Measurements from ENCODE around the gene FAM169A. TPM values are rescaled to one million over a fixed set of nuclear protein-coding genes. Genes with fewer than 3 reads are reported as not detected.
"Not testable (repeated sequence)": the region's sequence is repeated elsewhere in the genome, so short reads cannot be mapped to it uniquely, and the experiment has no call there.

The FAM169A gene
- 75.4 TPM for total RNA-seq

DNA sequence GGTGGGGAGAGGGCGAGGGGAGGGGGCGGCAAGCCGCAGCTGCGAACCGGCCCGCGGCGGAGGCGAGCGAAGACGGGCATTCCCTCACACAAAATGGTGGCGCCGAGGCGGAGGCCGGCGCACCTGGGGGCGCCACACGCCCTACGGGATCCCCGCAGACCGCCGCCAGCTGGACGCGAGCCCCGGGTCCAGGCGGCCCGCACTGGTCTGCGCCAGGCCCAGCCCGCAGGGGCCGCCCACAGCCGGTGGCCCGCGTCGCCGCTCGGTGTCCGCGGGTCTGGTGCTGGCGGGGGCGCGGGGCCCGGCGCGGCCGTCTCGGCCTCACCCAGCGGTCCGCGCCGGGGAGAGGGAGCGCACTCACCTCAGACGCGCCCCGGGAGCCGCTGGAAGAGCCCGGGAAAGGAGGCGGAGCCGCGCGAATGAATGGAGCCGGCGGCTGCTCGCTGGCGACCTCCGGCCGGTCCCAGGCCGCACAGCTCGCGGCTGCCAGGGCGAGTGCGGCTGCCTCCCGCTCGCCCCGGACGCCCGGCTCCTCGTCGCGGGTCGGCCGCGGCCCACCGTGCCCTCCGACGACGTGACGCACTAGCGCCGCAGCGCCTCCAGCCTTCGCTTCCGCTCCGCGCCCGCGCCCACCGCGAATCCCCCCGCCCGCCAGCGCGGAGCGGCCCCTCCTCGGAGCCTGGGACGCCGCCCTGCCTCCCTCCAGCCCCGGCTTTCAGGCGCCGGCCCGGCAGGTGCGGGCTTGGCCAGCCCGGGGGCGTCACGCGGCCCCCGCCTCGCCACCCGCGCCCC is at the start of gene FAM169A:
FAM169A (minus strand) TSS at position 584 of the 792 bp plus-strand sequence. CDS start 24,711 bp downstream, outside the sequence.
- FAIRE-seq (no peak), DNase-seq (ENCODE audit: low spot score in 2 of 2) (peak; percentile 72 to 76)

- FAIRE-seq (no peak), DNase-seq (ENCODE audit: low spot score in 2 of 2) (no peak)
Observed at GRCh38 chr5:74915488-74915887, 49.3 kb upstream of the FAM169A start.

DNA sequence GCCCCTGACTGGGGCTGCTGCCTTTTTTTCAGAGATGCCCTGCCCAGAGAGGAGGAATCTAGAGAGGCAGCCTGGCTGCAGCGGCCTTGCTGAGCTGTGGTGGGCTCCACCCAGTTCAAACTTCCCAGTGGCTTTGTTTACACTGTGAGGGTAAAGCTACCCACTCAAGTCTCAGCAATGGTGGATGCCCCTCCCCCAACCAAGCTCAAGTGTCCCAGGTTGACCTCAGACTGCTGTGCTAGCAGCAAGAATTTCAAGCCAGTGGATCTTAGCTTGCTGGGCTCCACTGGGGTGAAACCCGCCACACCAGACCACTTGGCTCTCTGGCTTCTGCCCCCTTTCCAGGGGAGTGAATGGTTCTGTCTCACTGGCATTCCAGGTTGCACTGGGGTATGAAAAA is 45.2 kb upstream of the FAM169A start:
- FAIRE-seq; DNase-seq (ENCODE audit: low spot score in 2 of 2): not testable (repeated sequence)

GRCh38 chr5:74909888-74910287 is 43.7 kb upstream of the FAM169A start:
- not testable (repeated sequence) for DNase-seq (ENCODE audit: low spot score in 2 of 2); FAIRE-seq

DNA sequence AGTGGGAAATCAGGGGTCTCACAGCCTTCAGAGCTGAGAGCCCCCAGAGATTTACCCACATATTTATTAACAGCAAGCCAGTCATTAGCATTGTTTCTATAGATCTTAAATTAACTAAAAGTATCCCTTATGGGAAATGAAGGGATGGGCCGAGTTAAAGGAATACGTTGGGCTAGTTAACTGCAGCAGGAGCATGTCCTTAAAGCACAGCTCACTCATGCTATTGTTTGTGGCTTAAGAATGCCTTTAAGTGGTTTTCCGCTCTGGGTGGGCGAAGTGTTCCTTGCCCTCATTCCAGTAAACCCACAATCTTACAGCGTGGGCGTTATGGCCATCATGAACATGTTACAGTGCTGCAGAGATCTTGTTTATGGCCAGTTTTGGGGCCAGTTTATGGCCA is 42.0 kb upstream of the FAM169A start:
- FAIRE-seq; DNase-seq (ENCODE audit: low spot score in 2 of 2): not testable (repeated sequence)

GRCh38 chr5:74904713-74905112 is 38.5 kb upstream of the FAM169A start:
- not testable (repeated sequence) for FAIRE-seq; DNase-seq (ENCODE audit: low spot score in 2 of 2)

DNA sequence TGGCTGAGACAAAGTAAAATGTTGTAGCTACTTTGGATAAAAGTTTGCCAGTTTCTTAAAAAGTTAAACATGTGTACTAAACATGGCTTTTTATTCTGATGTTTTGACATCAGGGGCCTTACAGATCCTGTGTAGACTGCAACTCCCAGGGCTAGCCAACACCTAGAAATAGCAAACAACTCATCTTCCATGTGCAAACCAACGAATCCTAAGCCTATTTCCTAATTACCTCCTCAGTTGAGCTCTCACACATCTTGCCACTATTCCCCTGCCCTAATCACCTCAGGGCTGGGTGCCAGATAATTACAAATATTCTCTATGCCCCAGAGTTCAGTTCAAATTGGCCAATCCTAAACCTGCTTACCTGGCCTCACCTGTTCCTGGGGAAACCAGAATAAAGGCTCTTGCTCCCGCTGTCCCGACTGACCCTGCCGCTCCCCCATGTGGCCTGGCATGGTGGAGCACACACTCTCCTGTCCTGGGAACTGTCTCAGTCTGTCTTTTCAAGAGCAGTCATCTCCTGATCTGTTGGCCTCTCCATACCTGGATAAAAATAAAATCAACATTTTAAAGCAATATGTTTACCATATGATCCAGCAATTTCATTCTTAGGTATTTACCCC is 37.1 kb upstream of the FAM169A start:
- DNase-seq (ENCODE audit: low spot score in 2 of 2) (no peak), FAIRE-seq (no peak)

GRCh38 chr5:74897049-74897448 is 30.9 kb upstream of the FAM169A start:
- no peak for DNase-seq (ENCODE audit: low spot score in 2 of 2)
- no peak for FAIRE-seq

DNA sequence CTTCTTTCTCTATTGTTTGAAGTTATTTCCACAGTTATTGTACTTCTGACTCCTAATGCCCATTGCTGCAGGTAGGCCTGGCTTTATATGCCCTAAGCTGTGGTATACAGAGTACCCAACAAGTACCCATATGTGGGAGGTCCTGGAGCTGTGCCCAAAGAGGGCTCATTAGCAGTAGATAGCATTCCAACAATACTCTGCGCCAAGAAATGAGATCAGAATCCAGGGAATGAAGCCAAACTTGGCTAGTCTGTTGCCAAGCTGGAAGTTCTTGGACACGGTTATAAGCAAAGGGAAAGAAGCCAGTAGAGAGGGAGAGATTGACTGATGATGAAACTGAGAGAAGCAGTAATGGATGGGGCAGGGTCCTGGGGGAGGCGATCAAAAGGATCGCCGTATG is 29.7 kb upstream of the FAM169A start:
- DNase-seq (ENCODE audit: low spot score in 2 of 2) = peak; percentile 24 to 45

DNA sequence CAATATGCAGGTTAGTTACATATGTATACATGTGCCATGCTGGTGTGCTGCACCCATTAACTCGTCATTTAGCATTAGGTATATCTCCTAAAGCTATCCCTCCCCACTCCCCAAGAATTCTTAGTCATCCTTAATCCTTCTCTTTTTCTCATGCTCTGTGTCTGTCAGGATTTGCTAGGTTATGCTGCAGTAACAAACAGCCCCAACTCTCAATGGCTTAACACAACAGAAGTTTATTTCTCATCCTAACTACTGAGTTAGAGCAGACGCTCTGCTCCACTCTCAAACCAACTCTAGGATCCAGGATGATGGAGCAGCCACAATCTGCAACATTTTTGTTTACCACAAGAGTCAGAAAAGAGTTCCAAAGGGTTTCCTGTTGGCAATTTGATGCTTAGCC is 28.2 kb upstream of the FAM169A start:
- no peak for FAIRE-seq
- DNase-seq (ENCODE audit: low spot score in 2 of 2) = no peak

More for the DNA sequence above, 29.7 kb upstream of the FAM169A start:
- FAIRE-seq = no peak

- DNase-seq (ENCODE audit: low spot score in 2 of 2) (no peak), FAIRE-seq (no peak)
Observed at GRCh38 chr5:74892921-74893320, 26.7 kb upstream of the FAM169A start.

- FAIRE-seq (no peak), DNase-seq (ENCODE audit: low spot score in 2 of 2) (no peak)
Observed at GRCh38 chr5:74889523-74890105, 23.4 kb upstream of the FAM169A start.

- DNase-seq (ENCODE audit: low spot score in 2 of 2) = no peak
- no peak for FAIRE-seq
Observed at GRCh38 chr5:74888117-74888516, 21.9 kb upstream of the FAM169A start.

GRCh38 chr5:74885170-74885569 is 19.0 kb upstream of the FAM169A start:
- FAIRE-seq = no peak
- no peak for DNase-seq (ENCODE audit: low spot score in 2 of 2)

DNA sequence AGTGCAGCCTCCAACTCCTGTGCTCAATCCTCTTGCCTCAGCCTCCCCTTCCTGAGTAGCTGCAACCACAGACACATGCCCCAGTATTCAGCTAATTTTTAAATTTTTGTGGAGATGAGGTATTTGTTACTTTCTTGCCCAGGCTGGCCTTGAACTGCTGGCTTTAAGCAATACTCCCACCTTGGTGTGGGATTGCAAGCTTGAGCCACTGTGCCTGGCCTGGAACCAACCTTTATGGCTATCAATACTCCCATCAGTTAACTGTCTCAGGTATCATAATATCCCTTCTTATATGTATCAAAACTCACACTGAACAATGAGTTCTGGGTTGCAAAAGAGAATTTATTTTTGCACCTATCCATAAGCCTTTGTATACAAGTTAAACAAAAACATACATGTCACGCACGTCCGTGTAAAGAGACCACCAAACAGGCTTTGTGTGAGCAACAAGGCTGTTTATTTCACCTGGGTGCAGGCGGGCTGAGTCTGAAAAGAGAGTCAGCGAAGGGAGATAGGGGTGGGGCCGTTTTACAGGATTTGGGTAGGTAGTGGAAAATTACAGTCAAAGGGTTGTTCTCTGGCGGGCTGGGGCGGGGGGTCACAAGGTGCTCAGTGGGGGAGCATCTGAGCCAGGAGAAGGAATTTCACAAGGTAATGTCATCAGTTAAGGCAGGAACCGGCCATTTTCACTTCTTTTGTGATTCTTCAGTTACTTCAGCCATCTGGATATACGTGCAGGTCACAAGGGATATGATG is 16.4 kb upstream of the FAM169A start:
- not testable (repeated sequence) for DNase-seq (ENCODE audit: low spot score in 2 of 2); FAIRE-seq

- peak; percentile 20 to 49 for DNase-seq (ENCODE audit: low spot score in 2 of 2)
- FAIRE-seq = peak; percentile 87
Observed at GRCh38 chr5:74877624-74878304, 11.6 kb upstream of the FAM169A start.

DNA sequence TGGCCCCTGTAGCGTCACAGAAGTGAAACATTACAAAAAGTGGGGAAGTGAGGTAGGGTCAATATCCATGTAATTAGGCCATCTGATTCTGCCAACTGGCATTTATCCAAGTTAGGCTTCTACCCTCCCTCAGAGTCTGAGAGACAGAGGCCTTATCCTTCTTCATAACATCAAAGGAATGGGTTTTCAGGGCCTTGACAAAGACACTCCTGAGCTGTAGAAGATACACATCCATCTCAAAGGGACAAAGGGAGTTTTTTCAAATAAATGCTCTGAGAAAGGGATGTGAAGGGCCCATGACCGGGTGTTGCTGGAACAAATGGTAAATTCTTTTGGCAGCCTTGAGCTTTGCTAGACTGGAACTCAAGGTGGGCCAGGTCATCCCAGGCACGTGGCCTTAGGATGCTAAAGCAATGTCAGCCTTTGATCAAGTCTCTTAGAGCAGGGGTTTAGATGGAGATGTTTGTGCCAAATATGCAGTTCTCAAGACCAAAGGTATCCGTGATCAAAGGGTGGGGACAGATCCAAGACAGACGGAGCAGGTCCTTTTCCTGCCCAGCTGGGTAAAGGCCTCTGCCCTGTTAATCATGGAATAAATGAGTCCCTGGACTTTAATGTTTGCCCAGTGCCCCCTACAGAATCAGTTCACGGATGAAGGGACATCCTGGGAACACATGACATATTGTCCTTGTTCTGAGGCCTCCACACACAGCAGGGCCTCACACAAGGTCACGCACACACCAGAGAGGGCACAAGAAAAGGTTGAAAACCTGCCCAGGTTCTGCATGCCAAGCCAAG is 10.0 kb upstream of the FAM169A start:
- FAIRE-seq = no peak
- no peak for DNase-seq (ENCODE audit: low spot score in 2 of 2)

DNA sequence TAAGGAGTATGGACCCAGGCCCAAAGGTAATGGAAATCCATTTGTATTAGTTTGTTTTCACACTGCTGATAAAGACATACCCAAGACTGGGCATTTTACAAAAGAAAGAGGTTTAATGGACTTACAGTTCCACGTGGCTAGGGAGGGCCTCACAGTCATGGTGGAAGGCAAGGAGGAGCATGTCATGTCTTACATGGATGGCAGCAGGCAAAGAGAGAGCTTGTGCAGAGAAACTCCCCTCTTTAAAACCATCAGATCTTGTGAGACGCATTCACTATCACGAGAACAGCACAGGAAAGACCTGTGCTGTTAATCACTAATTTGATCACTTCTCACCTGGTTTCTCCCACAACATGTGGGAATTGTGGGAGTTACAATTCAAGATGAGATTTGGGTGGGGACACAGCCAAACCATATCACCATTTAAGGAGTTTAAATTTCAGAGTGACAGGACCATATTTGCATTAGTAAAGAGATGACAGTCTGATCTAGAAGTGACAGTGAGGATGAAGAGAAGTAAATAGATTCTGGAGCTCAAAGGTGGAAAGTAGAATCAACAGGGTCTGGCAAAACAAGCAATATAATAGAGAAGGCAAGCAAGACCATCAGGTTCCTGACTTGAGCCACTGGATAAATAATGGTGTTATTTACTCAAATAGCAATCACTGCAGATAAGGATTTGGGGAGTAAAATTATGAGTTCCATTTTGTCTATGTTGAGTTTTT is 7.5 kb upstream of the FAM169A start:
- DNase-seq (ENCODE audit: low spot score in 2 of 2) = no peak
- no peak for FAIRE-seq

All from frontal cortex (tissue), 4 donors.